ENCODE data around the gene ZNF280D. TPM values are rescaled to one million over a fixed set of nuclear protein-coding genes. Genes with fewer than 3 reads are reported as not detected.
"Not testable (repeated sequence)": the region's sequence is repeated elsewhere in the genome, so short reads cannot be mapped to it uniquely, and the experiment has no call there.

ZNF280D gene
- total RNA-seq, 1 experiment from 2014 or later = 25.3 TPM

GRCh38 chr15:56781666-56782065 is 48.4 kb upstream of the ZNF280D start:
- ChIA-PET RAD21 (ENCODE audit: low non-redundant PET in 1 of 2, low total read pairs in 2 of 2, uncharacterized antibody in 2 of 2, unreplicated experiment in 2 of 2) (no interaction called here), POLR2A (interaction anchor here (0.5 to 1.3 kb wide), 2 partner anchors 13 to 807 kb away, joined by 3 read pairs; no protein-coding TSS in a partner anchor), CTCF (no interaction called here)
- Histone ChIP-seq H3K4me1 (ENCODE audit: control insufficient read depth in 1 of 2, insufficient read depth in 2 of 2, low read length in 2 of 2) (no peaks in the 10 kb centered on the region), H3K9me3 (ENCODE audit: control insufficient read depth in 1 of 2, insufficient read depth in 1 of 2, low read depth in 1 of 2, low read length in 2 of 2) (no peaks in the 10 kb centered on the region), H3K4me3 (replicated peaks in 1 of 2; ENCODE audit: low read depth in 1 of 2, low read length in 2 of 2) (no peak overlapping the region), H3K27me3 (ENCODE audit: insufficient read depth, low read length) (no peaks in the 10 kb centered on the region), H3K9ac (ENCODE audit: low read length) (no peak overlapping the region), H3K9me2 (ENCODE audit: insufficient read depth) (no peaks in the 10 kb centered on the region), H3K27ac (ENCODE audit: low read depth, low read length) (no peak overlapping the region), H4K20me1 (ENCODE audit: insufficient read depth) (no peaks in the 10 kb centered on the region), H2AFZ (ENCODE audit: low read depth, low read length, poor library complexity, severe bottlenecking) (no peak overlapping the region), H3K79me2 (ENCODE audit: insufficient read depth, low read length) (no peaks in the 10 kb centered on the region), H3K4me2 (ENCODE audit: low read length) (no peak overlapping the region), H3K36me3 (ENCODE audit: control insufficient read depth in 1 of 2, insufficient read depth in 2 of 2, low read length in 2 of 2) (no peaks in the 10 kb centered on the region)
- ATAC-seq (no peak), DNase-seq (ENCODE audit: low read depth, low spot score) (no peak)
- no peak for TF ChIP-seq ELF1 (IDR thresholded peaks at IDR 0.05; ENCODE audit: borderline replicate concordance, low read depth)
- TF ChIP-seq YY1 (IDR thresholded peaks at IDR 0.05; ENCODE audit: extremely low read depth, insufficient replicate concordance, low read depth, low read length) = no peak
- TF ChIP-seq FOSL1 (IDR thresholded peaks at IDR 0.05; ENCODE audit: low read depth) = no peak
- TF ChIP-seq CTCF (IDR thresholded peaks at IDR 0.05 in 2 of 3, conservative IDR thresholded peaks at IDR 0.05 in 1 of 3; ENCODE audit: borderline replicate concordance in 1 of 3, insufficient read depth in 1 of 3, low read depth in 2 of 3, low read length in 2 of 3) = no peak
- no peak for TF ChIP-seq TCF7L2 (IDR thresholded peaks at IDR 0.05; ENCODE audit: borderline replicate concordance, extremely low read depth, insufficient read depth, insufficient read length)
- TF ChIP-seq CEBPB (IDR thresholded peaks at IDR 0.05; ENCODE audit: low read depth) = no peak
- no peak for TF ChIP-seq RAD21 (IDR thresholded peaks at IDR 0.05; ENCODE audit: low read depth)
- TF ChIP-seq SP1 (IDR thresholded peaks at IDR 0.05; ENCODE audit: low read depth) = no peak
- no peak for TF ChIP-seq EZH2 (IDR thresholded peaks at IDR 0.05)
- no peak for TF ChIP-seq MAX (IDR thresholded peaks at IDR 0.05)
- no peak for TF ChIP-seq POLR2A (IDR thresholded peaks at IDR 0.05; ENCODE audit: borderline replicate concordance, extremely low read depth, insufficient read depth, insufficient read length)
- TF ChIP-seq ATF3 (IDR thresholded peaks at IDR 0.05) = no peak
- no peak for TF ChIP-seq SRF (IDR thresholded peaks at IDR 0.05; ENCODE audit: low read depth)
- no peak for TF ChIP-seq ZFX (IDR thresholded peaks at IDR 0.05)
- TF ChIP-seq ZBTB33 (IDR thresholded peaks at IDR 0.05; ENCODE audit: extremely low read depth, insufficient replicate concordance, low read length) = no peak
- TF ChIP-seq EZH2phosphoT487 (IDR thresholded peaks at IDR 0.05; ENCODE audit: borderline replicate concordance) = no peak
- no peak for TF ChIP-seq POLR2AphosphoS5 (IDR thresholded peaks at IDR 0.05; ENCODE audit: low read depth, low read length)
- no peak for TF ChIP-seq JUND (IDR thresholded peaks at IDR 0.05)
- TF ChIP-seq CBX3 (IDR thresholded peaks at IDR 0.05; ENCODE audit: low read depth) = no peak
- BruUV-seq (replicated peaks) = no TSS peak
- intact Hi-C loops (cut with micrococcal nuclease) = no loop called here

GRCh38 chr15:56780102-56780725 is 46.9 kb upstream of the ZNF280D start:
- DNase-seq (ENCODE audit: low read depth, low spot score); H3K4me2 ChIP-seq (ENCODE audit: low read length); H3K9me3 ChIP-seq (ENCODE audit: control insufficient read depth in 1 of 2, insufficient read depth in 1 of 2, low read depth in 1 of 2, low read length in 2 of 2); ATAC-seq; BruUV-seq (replicated peaks); H3K9ac ChIP-seq (ENCODE audit: low read length); POLR2A ChIA-PET; H3K4me1 ChIP-seq (ENCODE audit: control insufficient read depth in 1 of 2, insufficient read depth in 2 of 2, low read length in 2 of 2); CTCF ChIA-PET; H2AFZ ChIP-seq (ENCODE audit: low read depth, low read length, poor library complexity, severe bottlenecking); H3K27ac ChIP-seq (ENCODE audit: low read depth, low read length); H3K9me2 ChIP-seq (ENCODE audit: insufficient read depth); H3K36me3 ChIP-seq (ENCODE audit: control insufficient read depth in 1 of 2, insufficient read depth in 2 of 2, low read length in 2 of 2); RAD21 ChIA-PET (ENCODE audit: low non-redundant PET in 1 of 2, low total read pairs in 2 of 2, uncharacterized antibody in 2 of 2, unreplicated experiment in 2 of 2); H4K20me1 ChIP-seq (ENCODE audit: insufficient read depth); H3K4me3 ChIP-seq (replicated peaks in 1 of 2; ENCODE audit: low read depth in 1 of 2, low read length in 2 of 2); H3K79me2 ChIP-seq (ENCODE audit: insufficient read depth, low read length); H3K27me3 ChIP-seq (ENCODE audit: insufficient read depth, low read length); intact Hi-C loops (cut with micrococcal nuclease): not testable (repeated sequence)
